Raji (cell line): ENCODE measurements around the gene SLC12A2.

Source experiments
- POLR2A ChIP-seq: IDR thresholded peaks from 2 replicates; pipeline ENCODE4 v1.6.1; 2011; ENCODE audit warnings: low read depth, low read length, control low read depth; ENCODE audit not compliant: insufficient read depth

Gene SLC12A2

GRCh38 chr5:128123936-128124335 is 40.4 kb downstream of the SLC12A2 start:
- no peak for TF ChIP-seq POLR2A

GRCh38 chr5:128126241-128126640 is 42.7 kb downstream of the SLC12A2 start:
- no peak for TF ChIP-seq POLR2A

- TF ChIP-seq POLR2A, result no peak
Measured at GRCh38 chr5:128132499-128132898, 48.9 kb downstream of the SLC12A2 start.

GRCh38 chr5:128135286-128135685 is 51.7 kb downstream of the SLC12A2 start:
- TF ChIP-seq POLR2A, result no peak

- TF ChIP-seq POLR2A, result no peak
Measured at GRCh38 chr5:128143911-128144310, 60.3 kb downstream of the SLC12A2 start.

GRCh38 chr5:128144491-128144890 is 60.9 kb downstream of the SLC12A2 start:
- no peak for TF ChIP-seq POLR2A

- no peak for TF ChIP-seq POLR2A
Measured at GRCh38 chr5:128146671-128147070, 63.1 kb downstream of the SLC12A2 start.

GRCh38 chr5:128154943-128155342 is 71.4 kb downstream of the SLC12A2 start:
- TF ChIP-seq POLR2A, result no peak

- TF ChIP-seq POLR2A, result no peak
Measured at GRCh38 chr5:128155776-128156175, 72.2 kb downstream of the SLC12A2 start.

GRCh38 chr5:128156521-128156920 is 73.0 kb downstream of the SLC12A2 start:
- TF ChIP-seq POLR2A, result no peak

GRCh38 chr5:128158342-128158741 is 74.8 kb downstream of the SLC12A2 start:
- no peak for TF ChIP-seq POLR2A

GRCh38 chr5:128163991-128164390 is 80.4 kb downstream of the SLC12A2 start:
- TF ChIP-seq POLR2A, result no peak

GRCh38 chr5:128169401-128170017 is 85.9 kb downstream of the SLC12A2 start:
- no peak for TF ChIP-seq POLR2A

GRCh38 chr5:128172102-128172501 is 88.5 kb downstream of the SLC12A2 start:
- TF ChIP-seq POLR2A, result no peak

- no peak for TF ChIP-seq POLR2A
Measured at GRCh38 chr5:128174951-128175350, 91.4 kb downstream of the SLC12A2 start.

- TF ChIP-seq POLR2A, result no peak
Measured at GRCh38 chr5:128192368-128192767, 108.8 kb downstream of the SLC12A2 start.

- no peak for TF ChIP-seq POLR2A
Measured at GRCh38 chr5:128193665-128194390, 110.3 kb downstream of the SLC12A2 start.

GRCh38 chr5:128195316-128195715 is 111.8 kb downstream of the SLC12A2 start:
- no peak for TF ChIP-seq POLR2A

- no peak for TF ChIP-seq POLR2A
Measured at GRCh38 chr5:128196080-128196479, 112.5 kb downstream of the SLC12A2 start.
